GM12878 (cell line): ENCODE measurements around the gene PCNX1. TPM values are rescaled to one million over a fixed set of nuclear protein-coding genes. Genes with fewer than 3 reads are reported as not detected.

ENCODE experiments used
- ATAC-seq: fragments of 200-7000 bp; cut with Tn5 transposase; 3 replicates; pipeline ENCODE4 v1.9.1; 2020; ENCODE audit warnings: mild to moderate bottlenecking, moderate library complexity
- BruUV-seq: library from RNA; stranded (reverse); fragments of 400-500 nt; replicated peaks from 2 replicates; lab custom pipeline; 2021; lab: Mats Ljungman, UMichigan
- CTCF ChIA-PET: fragments of 300-600 bp; sonication (Branson Sonifier 250); formaldehyde crosslinking; extraction: SDS; loops from one replicate; lab custom pipeline; 2021; ENCODE audit warnings: inconsistent platforms; lab: Yijun Ruan, JAX
- POLR2A ChIA-PET: fragments of 350-600 bp; formaldehyde crosslinking; extraction: SDS; loops from one replicate; lab custom pipeline; 2021; ENCODE audit warnings: inconsistent platforms; lab: Charles Lee
- RAD21 ChIA-PET: fragments of 300-600 bp; sonication (Branson Sonifier 250); formaldehyde crosslinking; loops from one replicate; lab custom pipeline; 2023; ENCODE audit warnings: antibody characterized with exemption; ENCODE audit not compliant: unreplicated experiment; lab: Charles Lee
- SMC1A ChIA-PET: fragments of 300-600 bp; sonication (Branson Sonifier 250); formaldehyde crosslinking; loops from one replicate; lab custom pipeline; 2023; ENCODE audit not compliant: unreplicated experiment, uncharacterized antibody; lab: Charles Lee
- DNase-seq: peaks from one replicate; pipeline ENCODE4 v3.0.0-alpha.2; 2011; ENCODE audit warnings: low read depth, low spot score
- FAIRE-seq: peaks from 3 replicates; lab custom pipeline; 2011; peaks lifted over from hg19 to GRCh38; lab: Jason Lieb, UNC
- H2AFZ ChIP-seq: 2 replicates; pipeline ENCODE4 v1.6.0; 2011; ENCODE audit warnings: low read depth, low read length, control low read depth; ENCODE audit not compliant: control insufficient read depth
- H3K27ac ChIP-seq: 2 replicates; pipeline ENCODE4 v1.5.1; 2011; ENCODE audit warnings: control low read depth; ENCODE audit not compliant: control insufficient read depth, insufficient read depth
- H3K27me3 ChIP-seq, 2 experiments: replicated peaks in 1 of 2; 2 replicates each; pipeline versions ENCODE4 v1.6.0 to v1.6.1; 2011; ENCODE audit warnings: low read length in 1 of 2; ENCODE audit not compliant: control insufficient read depth in 2 of 2, insufficient read depth in 2 of 2
- H3K36me3 ChIP-seq, 2 experiments: 2 replicates each; pipeline ENCODE4 v1.5.1; 2011; ENCODE audit warnings: low read length in 1 of 2; ENCODE audit not compliant: control insufficient read depth in 2 of 2, insufficient read depth in 2 of 2
- H3K4me1 ChIP-seq: 2 replicates; pipeline ENCODE4 v1.6.1; 2011; ENCODE audit warnings: mild to moderate bottlenecking, low read length, moderate library complexity, mixed read lengths; ENCODE audit not compliant: control insufficient read depth, insufficient read depth
- H3K4me2 ChIP-seq: 2 replicates; pipeline ENCODE4 v1.6.0; 2011; ENCODE audit warnings: control low read depth; ENCODE audit not compliant: control insufficient read depth, insufficient read depth
- H3K4me3 ChIP-seq: fragments of 200-600 bp; sonication (generic); 2 replicates; pipeline ENCODE4 v1.5.1; 2016
- H3K79me2 ChIP-seq: 2 replicates; pipeline ENCODE4 v1.6.0; 2011; ENCODE audit warnings: low read length; ENCODE audit not compliant: control insufficient read depth, insufficient read depth
- H3K9ac ChIP-seq: 2 replicates; pipeline ENCODE4 v1.8.0; 2011; ENCODE audit warnings: low read length, control low read depth, mixed read lengths; ENCODE audit not compliant: control insufficient read depth, insufficient read depth
- H3K9me3 ChIP-seq: replicated peaks from 3 replicates; pipeline ENCODE4 v1.5.1; 2011; ENCODE audit warnings: mild to moderate bottlenecking, low read length; ENCODE audit not compliant: control insufficient read depth, insufficient read depth
- H4K20me1 ChIP-seq: 2 replicates; pipeline ENCODE4 v1.6.0; 2011; ENCODE audit not compliant: control insufficient read depth, insufficient read depth
- BMI1 ChIP-seq: fragments of 450-650 bp; IDR thresholded peaks from 2 replicates; pipeline ENCODE4 v1.6.1; 2016; ENCODE audit warnings: mild to moderate bottlenecking, moderate library complexity, borderline replicate concordance
- CBX5 ChIP-seq: sonication (generic); IDR thresholded peaks from 2 replicates; pipeline ENCODE4 v1.6.1; 2016; ENCODE audit warnings: low read depth, moderate library complexity, mild to moderate bottlenecking, inconsistent platforms
- CHD2 ChIP-seq: IDR thresholded peaks from 2 replicates; pipeline ENCODE4 v1.6.1; 2011; ENCODE audit warnings: low read depth, low read length, improper control_type of control experiment, borderline replicate concordance
- FOS ChIP-seq: IDR thresholded peaks from 3 replicates; pipeline ENCODE4 v1.6.1; 2011; ENCODE audit warnings: borderline replicate concordance; ENCODE audit not compliant: insufficient read length; ENCODE audit errors: extremely low read depth
- GATAD2B ChIP-seq: fragments of 450-650 bp; conservative IDR thresholded peaks from 2 replicates; pipeline ENCODE4 v1.6.1; 2017; ENCODE audit warnings: low read depth, mild to moderate bottlenecking, moderate library complexity
- IKZF1 ChIP-seq: fragments of 450-650 bp; conservative IDR thresholded peaks from 2 replicates; pipeline ENCODE4 v1.6.1; 2017; ENCODE audit warnings: antibody characterized with exemption, mild to moderate bottlenecking
- IKZF2 ChIP-seq, 2 experiments: fragments of 450-650 bp; IDR thresholded peaks; 2 replicates each; pipeline ENCODE4 v1.6.1; 2017; ENCODE audit warnings: mild to moderate bottlenecking in 2 of 2, moderate library complexity in 2 of 2
- IRF3 ChIP-seq: fragments of 450-650 bp; IDR thresholded peaks from 2 replicates; pipeline ENCODE4 v1.6.1; 2014; ENCODE audit warnings: mild to moderate bottlenecking
- NFXL1 ChIP-seq: fragments of 450-650 bp; IDR thresholded peaks from 2 replicates; pipeline ENCODE4 v1.6.1; 2017; ENCODE audit warnings: antibody characterized with exemption, mild to moderate bottlenecking, borderline replicate concordance
- NFYB ChIP-seq: IDR thresholded peaks from 2 replicates; pipeline ENCODE4 v1.6.1; 2011; ENCODE audit warnings: low read depth, mild to moderate bottlenecking, low read length, improper control_type of control experiment, moderate library complexity; ENCODE audit not compliant: insufficient read depth
- NRF1 ChIP-seq: conservative IDR thresholded peaks from 2 replicates; pipeline ENCODE4 v1.6.1; 2011; ENCODE audit warnings: mild to moderate bottlenecking, low read depth, low read length, improper control_type of control experiment
- PML ChIP-seq: IDR thresholded peaks from 2 replicates; pipeline ENCODE4 v1.6.1; 2012; ENCODE audit warnings: low read length, inconsistent platforms
- RB1 ChIP-seq: fragments of 450-650 bp; formaldehyde crosslinking; IDR thresholded peaks from 2 replicates; pipeline ENCODE4 v1.6.1; 2017; ENCODE audit warnings: mild to moderate bottlenecking, borderline replicate concordance
- REST ChIP-seq: IDR thresholded peaks from 2 replicates; pipeline ENCODE4 v1.6.1; 2012; ENCODE audit warnings: mild to moderate bottlenecking, low read depth, low read length
- TCF7 ChIP-seq: IDR thresholded peaks from 2 replicates; pipeline ENCODE4 v1.6.1; 2014; ENCODE audit warnings: antibody characterized with exemption, borderline replicate concordance
- ZNF217 ChIP-seq: fragments of 450-650 bp; IDR thresholded peaks from 2 replicates; pipeline ENCODE4 v1.6.1; 2017; ENCODE audit warnings: antibody characterized with exemption, mild to moderate bottlenecking
- ZNF24 ChIP-seq: fragments of 450-650 bp; IDR thresholded peaks from 2 replicates; pipeline ENCODE4 v1.6.1; 2017; ENCODE audit warnings: antibody characterized with exemption, mild to moderate bottlenecking
- ZSCAN29 ChIP-seq: fragments of 450-650 bp; IDR thresholded peaks from 2 replicates; pipeline ENCODE4 v1.6.1; 2017; ENCODE audit warnings: mild to moderate bottlenecking, moderate library complexity
- WGBS: methylation state at CpG from one replicate; pipeline ENCODE4 v1.1.6; 2016; ENCODE audit warnings: low lambda C conversion rate; ENCODE audit not compliant: insufficient replicate concordance, insufficient coverage; ENCODE audit errors: missing lambda C conversion rate; 5-methylcytosine and 5-hydroxymethylcytosine counted together
- in situ Hi-C: fragments of 300-500 bp; cut with MboI; formaldehyde crosslinking; loops from 9 replicates; pipeline ENCODE4 v1.14.3; 2018; ENCODE audit warnings: mixed read lengths
- intact Hi-C: fragments of 100-400 bp; cut with micrococcal nuclease; formaldehyde crosslinking; loops from one replicate; pipeline ENCODE4 v1.14.2; 2022; ENCODE audit not compliant: unreplicated experiment
- polyA plus RNA-seq, 11 experiments: library from polyadenylated mRNA; depleted of rRNA in 4 of 11; unstranded in 6 of 11; stranded (reverse) in 5 of 11; fragments of >200 nt; fragmentation: Nextera tagmentation in 4 of 11; fragmentation: Illumina TruSeq in 1 of 11; extraction: Ambion mirVana in 4 of 11; extraction: Trizol in 1 of 11; gene quantifications; 1 replicate in 1 of 11; 2 replicates in 10 of 11; pipeline versions ENCODE4 v1.2.1 to v1.2.3, GENCODE V29; 2011 to 2016; ENCODE audit warnings: inconsistent platforms in 2 of 11, missing spikeins in 2 of 11, low read depth in 1 of 11
- total RNA-seq, 4 experiments: library from RNA; depleted of rRNA in 3 of 4; stranded (reverse); fragments of >200 nt in 3 of 4; fragmentation: Illumina TruSeq in 1 of 4; extraction: Trizol in 1 of 4; gene quantifications; 2 replicates each; pipeline versions ENCODE4 v1.2.1 to v1.2.3, GENCODE V29; 2013 to 2021

The PCNX1 gene
- total and polyA plus RNA-seq, 10 of the 15 experiments (the other 5 are each of a cell fraction or from before 2014, with no cell fraction given), result 4.6 to 53.9 (median 20.5) TPM

- FAIRE-seq, result no peak
- H3K4me2 ChIP-seq, result no peak overlapping the region
- in situ Hi-C loops (no loop called here), intact Hi-C loops (no loop called here)
- H2AFZ ChIP-seq, result no peak overlapping the region
- no peak for TF ChIP-seq ZNF217
- TF ChIP-seq IRF3, result no peak
- TF ChIP-seq IKZF2 (IDR thresholded peaks at IDR 0.05), result no peak
- TF ChIP-seq BMI1, result no peak
- TF ChIP-seq REST, result no peak
- TF ChIP-seq ZNF24, result no peak
- no peak for TF ChIP-seq NRF1
- no peak for TF ChIP-seq GATAD2B
- TF ChIP-seq FOS, result no peak
- TF ChIP-seq IKZF1, result no peak
- TF ChIP-seq CBX5, result no peak
- no peak for TF ChIP-seq TCF7
- no peak for TF ChIP-seq RB1
- TF ChIP-seq CHD2, result no peak
- TF ChIP-seq PML, result no peak
- no peak for TF ChIP-seq ZSCAN29
- no peak for TF ChIP-seq NFXL1
- no peak for TF ChIP-seq NFYB
- no peaks in the 10 kb centered on the region for H4K20me1 ChIP-seq
- SMC1A ChIA-PET, result interaction anchor here (0.8 to 5.2 kb wide), 11 partner anchors 9 to 86 kb away, joined by 3 to 61 read pairs (median 5); no protein-coding TSS in a partner anchor
- H3K9me3 ChIP-seq, result no peaks in the 10 kb centered on the region
- H3K79me2 ChIP-seq, result peaks cover 24% of the 10 kb centered on the region
- H3K36me3 ChIP-seq, result no peaks in the 10 kb centered on the region
- H3K27ac ChIP-seq, result no peak overlapping the region
- H3K9ac ChIP-seq, result no peak overlapping the region
- RAD21 ChIA-PET, result interaction anchor here (0.6 to 4.3 kb wide), 12 partner anchors 10 to 196 kb away, joined by 3 to 28 read pairs (median 4); no protein-coding TSS in a partner anchor
- H3K27me3 ChIP-seq, result no peaks in the 10 kb centered on the region
- POLR2A ChIA-PET, result interaction anchor here (1.0 to 3.4 kb wide), 8 partner anchors 9 to 71 kb away, joined by 3 to 9 read pairs (median 4); no protein-coding TSS in a partner anchor
- no peak for DNase-seq
- no peak overlapping the region for H3K4me3 ChIP-seq
- 25% methylated on average over 2 of the region's 2 CpGs for WGBS
- BruUV-seq, result no TSS peak
- CTCF ChIA-PET, result interaction anchor here (0.8 to 7.4 kb wide), 14 partner anchors 8 to 87 kb away, joined by 3 to 110 read pairs (median 10); no protein-coding TSS in a partner anchor
- no peaks in the 10 kb centered on the region for H3K4me1 ChIP-seq
- no peak for ATAC-seq
Observed at GRCh38 chr14:70904373-70904772, 2.9 kb upstream of the PCNX1 start.
